Endothelial cell of umbilical vein (primary cell): ENCODE results near the gene USP19. TPM values are rescaled to one million over a fixed set of nuclear protein-coding genes. Genes with fewer than 3 reads are reported as not detected.
A peak's percentile ranks its signal among the peaks of the same experiment; 100 is the strongest.

Experiments used
- BruUV-seq: library from RNA; stranded (reverse); fragments of 400-500 nt; replicated peaks from 2 replicates; lab custom pipeline; 2021; lab: Mats Ljungman, UMichigan
- CTCF ChIA-PET: fragments of 300-600, 350-600 bp; sonication (Branson Sonifier 250); formaldehyde crosslinking; loops from one replicate; lab custom pipeline; 2021; ENCODE audit warnings: antibody characterized with exemption, inconsistent platforms; lab: Charles Lee
- POLR2A ChIA-PET: fragments of 300-600, 350-600 bp; sonication (Branson Sonifier 250); formaldehyde crosslinking; loops from one replicate; lab custom pipeline; 2021; ENCODE audit warnings: antibody characterized with exemption, inconsistent platforms; lab: Charles Lee
- DNase-seq: peaks from one replicate; pipeline ENCODE4 v3.0.0-alpha.2; 2011; ENCODE audit warnings: low read depth, low spot score
- FAIRE-seq: peaks from 2 replicates; lab custom pipeline; 2011; peaks lifted over from hg19 to GRCh38; lab: Jason Lieb, UNC
- H2AFZ ChIP-seq: 2 replicates; pipeline ENCODE4 v1.6.0; 2012; ENCODE audit warnings: low read depth, low read length, control low read depth, inconsistent platforms
- H3K27ac ChIP-seq: 2 replicates; pipeline ENCODE4 v1.5.1; 2011; ENCODE audit warnings: low read depth, mild to moderate bottlenecking, control low read depth, low read length, moderate library complexity; ENCODE audit not compliant: insufficient read depth
- H3K27me3 ChIP-seq, 2 experiments: 2 replicates each; pipeline versions ENCODE4 v1.6.0 to v1.6.1; 2011; ENCODE audit warnings: low read length in 2 of 2, mixed read lengths in 1 of 2; ENCODE audit not compliant: control insufficient read depth in 2 of 2, insufficient read depth in 2 of 2
- H3K36me3 ChIP-seq, 2 experiments: 2 replicates in 1 of 2; 3 replicates in 1 of 2; pipeline ENCODE4 v1.5.1; 2011; ENCODE audit warnings: low read length in 2 of 2, mild to moderate bottlenecking in 1 of 2, moderate library complexity in 1 of 2; ENCODE audit not compliant: control insufficient read depth in 2 of 2, insufficient read depth in 2 of 2; ENCODE audit errors: extremely low read depth in 1 of 2
- H3K4me1 ChIP-seq: 3 replicates; pipeline ENCODE4 v1.5.1; 2011; ENCODE audit warnings: mild to moderate bottlenecking, low read length; ENCODE audit not compliant: control insufficient read depth, insufficient read depth; ENCODE audit errors: extremely low read depth
- H3K4me2 ChIP-seq: 2 replicates; pipeline ENCODE4 v1.6.1; 2011; ENCODE audit warnings: low read length, control low read depth, mixed read lengths; ENCODE audit not compliant: insufficient read depth
- H3K4me3 ChIP-seq, 3 experiments: fragments of 200-600 bp in 1 of 3; sonication (generic), shearing (Covaris generic) in 1 of 3; replicated peaks in 1 of 3; 2 replicates each; pipeline ENCODE4 v1.5.1; 2011 to 2016; ENCODE audit warnings: control low read depth in 3 of 3, low read length in 3 of 3, mild to moderate bottlenecking in 2 of 3, inconsistent platforms in 1 of 3, low read depth in 1 of 3, moderate library complexity in 1 of 3; ENCODE audit not compliant: insufficient read depth in 1 of 3
- H3K79me2 ChIP-seq: 2 replicates; pipeline ENCODE4 v1.6.0; 2012; ENCODE audit warnings: low read length, inconsistent platforms; ENCODE audit not compliant: control insufficient read depth, insufficient read depth
- H3K9ac ChIP-seq: replicated peaks from 2 replicates; pipeline ENCODE3; 2011; ENCODE audit warnings: low read length, control low read depth; ENCODE audit not compliant: insufficient read depth; ENCODE audit errors: extremely low read depth
- H3K9me1 ChIP-seq: replicated peaks from 3 replicates; pipeline ENCODE4 v1.6.0; 2011; ENCODE audit warnings: mild to moderate bottlenecking, low read length; ENCODE audit not compliant: control insufficient read depth, insufficient read depth; ENCODE audit errors: extremely low read depth
- H3K9me3 ChIP-seq: replicated peaks from 2 replicates; pipeline ENCODE4 v1.5.1; 2012; ENCODE audit warnings: low read length, inconsistent platforms; ENCODE audit not compliant: control insufficient read depth, insufficient read depth
- H4K20me1 ChIP-seq: replicated peaks from 2 replicates; pipeline ENCODE3; 2011; ENCODE audit warnings: mild to moderate bottlenecking, low read length; ENCODE audit not compliant: control insufficient read depth, insufficient read depth; ENCODE audit errors: extremely low read depth
- JUN ChIP-seq: IDR thresholded peaks from 2 replicates; pipeline ENCODE4 v1.6.1; 2011; ENCODE audit warnings: borderline replicate concordance, low read depth; ENCODE audit not compliant: insufficient read length, insufficient read depth
- MAX ChIP-seq: IDR thresholded peaks from 2 replicates; pipeline ENCODE4 v1.6.1; 2011; ENCODE audit not compliant: insufficient read depth, insufficient read length
- POLR2A ChIP-seq: IDR thresholded peaks from 2 replicates; pipeline ENCODE4 v1.6.1; 2012; ENCODE audit warnings: low read depth, mild to moderate bottlenecking, control low read depth, low read length
- POLR2AphosphoS5 ChIP-seq: IDR thresholded peaks from 2 replicates; pipeline ENCODE4 v1.6.1; 2012; ENCODE audit warnings: low read depth, mild to moderate bottlenecking, control low read depth, low read length, moderate library complexity; ENCODE audit not compliant: insufficient read depth
- dilution Hi-C: fragments of 300-500 bp; cut with MboI; formaldehyde crosslinking; loops from one replicate; pipeline ENCODE4 v1.15.0; 2019; ENCODE audit warnings: low sequenced_read_pairs; ENCODE audit not compliant: extremely low pct_ligation_motif_present
- intact Hi-C: fragments of 100-400 bp; cut with micrococcal nuclease; formaldehyde crosslinking; loops from one replicate; pipeline ENCODE4 v1.10.0; 2022
- polyA plus RNA-seq, 4 experiments: library from polyadenylated mRNA; depleted of rRNA in 3 of 4; stranded (reverse) in 3 of 4; unstranded in 1 of 4; fragments of >200 nt; gene quantifications; 2 replicates each; pipeline versions ENCODE4 v1.2.1 to v1.2.3, GENCODE V29; 2011 to 2012; ENCODE audit warnings: missing spikeins in 1 of 4
- total RNA-seq: library from RNA; stranded (reverse); gene quantifications from 2 replicates; pipeline ENCODE4 v1.2.3, GENCODE V29; 2021

The USP19 gene
- total and polyA plus RNA-seq, 2 donors (not counting 3 experiments of a cell fraction or from before 2014, with no cell fraction given) = 31.3 to 39.1 TPM

GRCh38 chr3:49165771-49166751 lies 45.4 kb upstream of the USP19 start, which contains the start of gene CCDC71:
Gene CCDC71 (minus strand): TSS chr3:49166331. CDS start chr3:49164208, 2,123 bp downstream.
- no TSS peak for BruUV-seq
- TF ChIP-seq MAX = peak; percentile 50
- TF ChIP-seq JUN = no peak
- TF ChIP-seq POLR2AphosphoS5 = peak; percentile 96
- peak; percentile 68 for TF ChIP-seq POLR2A
- dilution Hi-C loops (no loop called here), intact Hi-C loops (no loop called here)
- DNase-seq (peak; percentile 65), FAIRE-seq (peak; percentile 95)
- Histone ChIP-seq H3K9ac (peak within 1 kb of the TSS; percentile 84), H3K4me3 (peak within 1 kb of the TSS; percentile 71 to 85 (median 81)), H3K9me1 (no peaks in the 10 kb centered on the region), H3K27ac (peak within 1 kb of the TSS; percentile 61), H4K20me1 (no peaks in the 10 kb centered on the region), H2AFZ (peak within 1 kb of the TSS; percentile 97), H3K9me3 (no peaks in the 10 kb centered on the region), H3K79me2 (peaks cover 22% of the 10 kb centered on the region), H3K27me3 (no peaks in the 10 kb centered on the region), H3K4me1 (peaks cover 15% of the 10 kb centered on the region), H3K4me2 (peak within 1 kb of the TSS; percentile 94), H3K36me3 (peaks cover 2 to 16% of the 10 kb centered on the region in 2 experiments)
- CTCF ChIA-PET = interaction anchor here (2.5 kb wide), 1 partner anchor 283 kb away, joined by 7 read pairs; no protein-coding TSS in a partner anchor
- POLR2A ChIA-PET = no interaction called here
